Fibroblast of villous mesenchyme (primary cell): ENCODE data around the gene LRRN3. TPM values are rescaled to one million over a fixed set of nuclear protein-coding genes. Genes with fewer than 3 reads are reported as not detected.

ENCODE experiments used
- DNase-seq: peaks from one replicate; pipeline ENCODE4 v3.0.0-alpha.2; 2010; ENCODE audit warnings: low read depth
- H3K4me3 ChIP-seq: 2 replicates; pipeline ENCODE4 v1.5.1; 2011; ENCODE audit warnings: low read depth, mild to moderate bottlenecking, low read length
- total RNA-seq: library from RNA; depleted of rRNA; stranded (reverse); fragments of >200 nt; gene quantifications from 2 replicates; pipeline ENCODE4 v1.2.3, GENCODE V29; 2012
- TF ChIP-seq, protein P1 (sequence below): IDR thresholded peaks from 2 replicates; pipeline ENCODE4 v1.5.1; 2012; ENCODE audit warnings: low read depth, mild to moderate bottlenecking, low read length; ENCODE audit not compliant: insufficient read depth

LRRN3 gene
- total RNA-seq, 1 donor, result 0.86 TPM

DNA sequence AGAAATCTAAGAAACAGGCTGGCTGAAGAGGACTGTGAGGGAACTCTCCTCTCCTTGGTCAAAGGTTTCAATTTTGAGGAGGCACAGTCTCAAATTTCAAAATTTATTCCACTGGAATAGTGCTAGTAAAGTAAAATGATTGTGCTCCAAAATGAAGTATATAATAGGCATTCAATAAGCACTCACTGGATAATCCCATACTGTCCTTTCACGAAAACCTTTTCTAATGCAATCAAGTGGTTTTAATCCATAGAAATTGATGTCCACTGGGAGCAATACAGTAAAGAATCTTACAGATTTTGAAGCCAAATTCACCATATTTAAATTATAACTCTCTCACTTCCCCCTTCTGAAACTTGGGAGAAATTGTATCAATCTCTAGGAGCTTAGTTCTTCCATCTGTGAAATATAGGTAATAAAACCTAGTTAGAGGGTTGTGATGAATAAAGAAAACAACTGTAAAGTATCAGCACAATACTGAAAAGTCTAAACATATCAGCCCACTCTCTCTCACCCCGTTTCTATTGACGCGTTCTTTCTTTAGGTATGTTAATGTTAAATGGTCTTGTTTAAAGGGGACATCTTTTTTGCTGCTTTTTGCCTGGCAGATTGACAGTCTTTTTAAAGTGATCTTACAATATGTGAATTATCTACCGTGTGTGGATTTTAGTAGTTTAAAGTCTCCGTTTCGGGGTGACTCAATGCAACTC is 40.8 kb upstream of the LRRN3 start:
- no peak for DNase-seq
- TF ChIP-seq, protein P1, sequence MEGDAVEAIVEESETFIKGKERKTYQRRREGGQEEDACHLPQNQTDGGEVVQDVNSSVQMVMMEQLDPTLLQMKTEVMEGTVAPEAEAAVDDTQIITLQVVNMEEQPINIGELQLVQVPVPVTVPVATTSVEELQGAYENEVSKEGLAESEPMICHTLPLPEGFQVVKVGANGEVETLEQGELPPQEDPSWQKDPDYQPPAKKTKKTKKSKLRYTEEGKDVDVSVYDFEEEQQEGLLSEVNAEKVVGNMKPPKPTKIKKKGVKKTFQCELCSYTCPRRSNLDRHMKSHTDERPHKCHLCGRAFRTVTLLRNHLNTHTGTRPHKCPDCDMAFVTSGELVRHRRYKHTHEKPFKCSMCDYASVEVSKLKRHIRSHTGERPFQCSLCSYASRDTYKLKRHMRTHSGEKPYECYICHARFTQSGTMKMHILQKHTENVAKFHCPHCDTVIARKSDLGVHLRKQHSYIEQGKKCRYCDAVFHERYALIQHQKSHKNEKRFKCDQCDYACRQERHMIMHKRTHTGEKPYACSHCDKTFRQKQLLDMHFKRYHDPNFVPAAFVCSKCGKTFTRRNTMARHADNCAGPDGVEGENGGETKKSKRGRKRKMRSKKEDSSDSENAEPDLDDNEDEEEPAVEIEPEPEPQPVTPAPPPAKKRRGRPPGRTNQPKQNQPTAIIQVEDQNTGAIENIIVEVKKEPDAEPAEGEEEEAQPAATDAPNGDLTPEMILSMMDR, result no peak

DNA sequence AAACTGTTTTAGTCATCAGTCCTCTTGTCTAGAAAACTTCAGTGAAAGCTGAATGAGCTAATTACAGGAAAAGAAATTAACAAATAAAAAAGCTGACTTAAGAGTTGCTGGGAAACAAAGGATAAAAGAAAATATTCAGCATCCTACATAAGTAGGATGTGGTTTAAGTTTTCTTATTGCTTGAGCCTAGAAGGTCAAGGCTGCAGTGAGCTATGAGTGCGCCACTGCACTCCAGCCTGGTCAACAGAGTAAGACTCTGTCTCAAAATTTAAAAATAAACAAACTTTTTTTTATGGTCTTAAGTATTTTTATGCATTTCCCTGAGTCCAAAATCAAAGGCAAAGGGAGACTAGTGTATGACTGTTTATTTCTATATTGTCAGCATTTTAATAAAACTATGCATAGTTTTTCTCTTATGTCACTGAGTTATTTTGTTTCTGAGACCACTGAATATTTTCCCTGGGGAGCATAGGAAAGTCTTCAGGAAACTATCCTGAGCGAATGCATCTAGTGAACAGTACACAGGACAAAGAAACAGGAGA is 40.0 kb upstream of the LRRN3 start:
- TF ChIP-seq, protein P1, result no peak
- H3K4me3 ChIP-seq, result no peak overlapping the region
- no peak for DNase-seq

More for the DNA sequence above, 40.8 kb upstream of the LRRN3 start:
- H3K4me3 ChIP-seq, result no peak overlapping the region

DNA sequence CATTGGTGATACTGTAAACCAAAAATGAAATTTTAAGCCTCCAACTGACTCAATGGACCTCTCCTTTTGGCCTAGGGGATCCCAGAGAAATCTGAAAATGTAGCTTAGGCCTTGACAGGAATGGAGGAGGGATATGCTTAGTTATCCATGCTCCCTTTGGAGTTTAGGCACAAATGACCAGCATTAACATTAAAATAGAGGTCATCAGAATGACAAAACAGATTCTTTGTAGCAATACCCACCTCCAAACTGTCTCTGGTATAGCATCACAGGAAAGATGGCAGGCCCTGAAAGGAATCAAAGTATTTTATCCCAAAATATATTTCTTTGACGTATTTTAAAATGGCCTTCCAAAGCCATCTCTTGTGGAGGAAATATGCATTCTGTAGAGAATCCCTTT is 39.1 kb upstream of the LRRN3 start:
- TF ChIP-seq, protein P1, result no peak
- no peak overlapping the region for H3K4me3 ChIP-seq
- DNase-seq, result no peak

DNA sequence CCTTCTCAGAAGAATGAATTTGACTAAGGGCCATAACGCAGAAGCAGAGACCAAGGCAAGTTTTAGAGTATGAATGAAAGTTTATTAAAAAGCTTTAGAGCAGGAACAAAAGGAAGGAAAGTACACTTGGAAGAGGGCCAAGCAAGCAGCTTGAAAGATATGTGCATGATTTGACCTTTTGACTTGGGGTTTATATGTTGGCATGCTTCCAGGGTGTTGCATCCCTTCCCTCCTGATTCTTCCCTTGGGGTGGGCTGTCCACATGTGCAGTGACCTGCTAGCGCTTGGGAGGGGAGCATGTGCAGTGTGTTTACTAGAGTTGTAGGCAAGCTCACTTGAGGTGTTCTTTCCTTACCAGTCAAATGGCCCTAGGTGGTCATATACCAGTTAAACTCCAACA is 37.9 kb upstream of the LRRN3 start:
- TF ChIP-seq, protein P1, result no peak
- no peak overlapping the region for H3K4me3 ChIP-seq
- DNase-seq, result no peak

DNA sequence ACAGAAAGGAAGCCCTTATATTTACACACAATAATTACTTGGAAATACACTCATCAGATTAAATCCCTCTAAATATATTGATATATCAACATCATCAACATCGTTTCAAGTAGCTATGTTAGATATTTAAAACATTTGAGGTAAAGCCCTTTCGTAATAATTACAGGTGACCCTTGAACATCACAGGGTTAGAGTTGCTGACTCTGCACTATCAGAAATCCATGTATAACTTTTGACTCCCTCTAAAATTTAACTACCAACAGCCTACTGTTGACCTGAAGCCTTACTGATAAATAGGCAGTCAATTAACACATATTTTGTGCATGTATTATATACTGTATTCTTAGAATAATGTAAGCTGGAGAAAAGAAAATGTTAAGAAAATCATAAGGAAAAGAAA is 34.6 kb upstream of the LRRN3 start:
- no peak for DNase-seq
- TF ChIP-seq, protein P1, result no peak
- H3K4me3 ChIP-seq, result no peak overlapping the region

DNA sequence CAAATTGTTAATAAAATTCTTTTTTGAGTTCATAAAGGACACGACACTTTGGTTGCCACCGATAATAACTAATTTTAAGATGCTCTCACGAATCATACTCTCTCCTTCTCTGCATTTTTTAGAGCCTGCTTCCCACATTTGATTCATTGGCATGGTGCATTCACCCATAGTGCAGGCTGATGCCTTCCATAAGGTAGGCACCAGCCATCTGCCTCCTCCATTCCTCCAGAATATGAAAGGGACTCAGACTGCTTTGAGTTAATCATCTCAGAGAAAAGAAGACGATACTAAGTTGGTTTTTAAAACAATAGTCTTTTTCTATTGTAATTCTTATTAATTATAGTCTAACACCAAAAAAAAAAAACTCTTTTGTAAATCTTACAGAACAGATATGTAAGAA is 33.9 kb upstream of the LRRN3 start:
- TF ChIP-seq, protein P1, result no peak
- no peak overlapping the region for H3K4me3 ChIP-seq
- no peak for DNase-seq

DNA sequence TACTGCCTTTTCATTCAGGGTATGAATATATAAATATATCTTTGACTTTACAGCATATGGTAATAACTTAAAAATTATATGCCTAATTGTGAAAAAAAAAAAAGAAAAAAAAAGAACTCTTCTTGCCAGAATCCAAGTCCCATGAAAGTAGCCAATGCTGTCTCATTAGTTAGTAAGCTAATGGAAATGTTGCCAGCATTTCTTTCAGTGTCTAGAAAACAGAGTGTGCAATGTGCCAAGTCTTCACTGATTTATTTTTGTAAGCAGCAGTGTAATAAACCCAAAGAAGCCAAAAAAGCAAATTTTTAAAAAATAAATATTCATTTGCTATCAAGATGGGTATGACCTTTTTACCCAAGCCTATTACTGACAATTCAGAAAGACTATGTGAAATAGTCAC is 31.1 kb upstream of the LRRN3 start:
- DNase-seq, result no peak
- TF ChIP-seq, protein P1, result no peak
- H3K4me3 ChIP-seq, result no peak overlapping the region
